Progenitor cell of endocrine pancreas (in vitro differentiated cells): Measurements from ENCODE around the gene TCEAL3. TPM values are rescaled to one million over a fixed set of nuclear protein-coding genes. Genes with fewer than 3 reads are reported as not detected.

Source experiments
- total RNA-seq: library from RNA; stranded (reverse); gene quantifications from 2 replicates; pipeline ENCODE4 v1.2.1, GENCODE V29; 2021

Gene TCEAL3
- total RNA-seq, 1 donor from 2014 or later: 14.4 TPM

Other genes starting within 250 kb of the TCEAL3 start
- 408 and 425 TPM in 2 replicates for gene BEX3, start 231.4 kb upstream of the TCEAL3 start, total RNA-seq
- 0.89 and 0.98 TPM in 2 replicates for gene RAB40A, start 88.5 kb upstream of the TCEAL3 start, total RNA-seq
- 67.4 and 72.3 TPM in 2 replicates for gene TCEAL4, start 22.4 kb upstream of the TCEAL3 start, total RNA-seq
- gene TCEAL1, start 21.0 kb downstream of the TCEAL3 start, total RNA-seq: 18.9 and 21.5 TPM in 2 replicates
- 479 and 507 TPM in 2 replicates for gene MORF4L2, start 78.7 kb downstream of the TCEAL3 start, total RNA-seq
- 0.55 and 0.89 TPM in 2 replicates for gene TMEM31, start 102.9 kb downstream of the TCEAL3 start, total RNA-seq
- 0.46 and 0.95 TPM in 2 replicates for gene PLP1, start 168.9 kb downstream of the TCEAL3 start, total RNA-seq
- 2.4 and 2.8 TPM in 2 replicates for gene RAB9B, start 224.3 kb downstream of the TCEAL3 start, total RNA-seq